GM06990 (cell line): ENCODE data around the gene CMTM7.
A peak's percentile ranks its signal among the peaks of the same experiment; 100 is the strongest.
"Not testable (repeated sequence)": the region's sequence is repeated elsewhere in the genome, so short reads cannot be mapped to it uniquely, and the experiment has no call there.

Experiments
- DNase-seq: peaks from one replicate; pipeline ENCODE4 v3.0.0-alpha.2; 2011; ENCODE audit not compliant: insufficient read length; ENCODE audit errors: extremely low read depth
- H3K27me3 ChIP-seq: replicated peaks from 2 replicates; pipeline ENCODE4 v1.6.0; 2011; ENCODE audit warnings: low read length; ENCODE audit not compliant: control insufficient read depth, insufficient read depth
- H3K36me3 ChIP-seq: 2 replicates; pipeline ENCODE4 v1.5.1; 2011; ENCODE audit warnings: low read length; ENCODE audit not compliant: control insufficient read depth, insufficient read depth
- H3K4me3 ChIP-seq: replicated peaks from 2 replicates; pipeline ENCODE4 v1.5.1; 2011; ENCODE audit warnings: low read depth, mild to moderate bottlenecking, control low read depth, low read length
- TF ChIP-seq, protein P1 (sequence below): IDR thresholded peaks from 2 replicates; pipeline ENCODE4 v1.5.1; 2011; ENCODE audit warnings: low read length, control low read depth, mild to moderate bottlenecking, inconsistent platforms; ENCODE audit not compliant: insufficient read depth, poor library complexity, severe bottlenecking

Gene CMTM7

DNA sequence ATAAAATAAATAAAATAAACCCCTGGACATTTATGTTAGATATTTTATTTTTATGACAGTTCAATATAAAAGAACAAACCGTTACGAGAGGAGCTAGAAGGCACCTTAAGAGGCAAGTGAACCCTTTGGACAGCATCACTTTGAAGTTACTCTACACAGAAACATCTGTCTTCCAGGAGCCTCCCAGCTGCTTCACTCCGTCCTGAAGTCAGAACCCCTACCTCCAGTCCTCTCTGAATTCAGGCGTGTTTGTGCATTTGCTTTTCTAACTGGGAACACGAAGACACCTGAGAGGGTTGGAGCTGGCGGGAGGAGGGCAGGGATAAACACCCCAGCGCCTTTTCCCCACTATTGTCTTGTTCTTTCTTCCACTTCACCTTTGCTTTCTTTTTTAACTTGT, 46.2 kb downstream of the CMTM7 start:
- no peak overlapping the region for H3K4me3 ChIP-seq
- no peaks in the 10 kb centered on the region for H3K27me3 ChIP-seq
- no peak for DNase-seq
- TF ChIP-seq, protein P1, sequence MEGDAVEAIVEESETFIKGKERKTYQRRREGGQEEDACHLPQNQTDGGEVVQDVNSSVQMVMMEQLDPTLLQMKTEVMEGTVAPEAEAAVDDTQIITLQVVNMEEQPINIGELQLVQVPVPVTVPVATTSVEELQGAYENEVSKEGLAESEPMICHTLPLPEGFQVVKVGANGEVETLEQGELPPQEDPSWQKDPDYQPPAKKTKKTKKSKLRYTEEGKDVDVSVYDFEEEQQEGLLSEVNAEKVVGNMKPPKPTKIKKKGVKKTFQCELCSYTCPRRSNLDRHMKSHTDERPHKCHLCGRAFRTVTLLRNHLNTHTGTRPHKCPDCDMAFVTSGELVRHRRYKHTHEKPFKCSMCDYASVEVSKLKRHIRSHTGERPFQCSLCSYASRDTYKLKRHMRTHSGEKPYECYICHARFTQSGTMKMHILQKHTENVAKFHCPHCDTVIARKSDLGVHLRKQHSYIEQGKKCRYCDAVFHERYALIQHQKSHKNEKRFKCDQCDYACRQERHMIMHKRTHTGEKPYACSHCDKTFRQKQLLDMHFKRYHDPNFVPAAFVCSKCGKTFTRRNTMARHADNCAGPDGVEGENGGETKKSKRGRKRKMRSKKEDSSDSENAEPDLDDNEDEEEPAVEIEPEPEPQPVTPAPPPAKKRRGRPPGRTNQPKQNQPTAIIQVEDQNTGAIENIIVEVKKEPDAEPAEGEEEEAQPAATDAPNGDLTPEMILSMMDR: no peak
- no peaks in the 10 kb centered on the region for H3K36me3 ChIP-seq

DNA sequence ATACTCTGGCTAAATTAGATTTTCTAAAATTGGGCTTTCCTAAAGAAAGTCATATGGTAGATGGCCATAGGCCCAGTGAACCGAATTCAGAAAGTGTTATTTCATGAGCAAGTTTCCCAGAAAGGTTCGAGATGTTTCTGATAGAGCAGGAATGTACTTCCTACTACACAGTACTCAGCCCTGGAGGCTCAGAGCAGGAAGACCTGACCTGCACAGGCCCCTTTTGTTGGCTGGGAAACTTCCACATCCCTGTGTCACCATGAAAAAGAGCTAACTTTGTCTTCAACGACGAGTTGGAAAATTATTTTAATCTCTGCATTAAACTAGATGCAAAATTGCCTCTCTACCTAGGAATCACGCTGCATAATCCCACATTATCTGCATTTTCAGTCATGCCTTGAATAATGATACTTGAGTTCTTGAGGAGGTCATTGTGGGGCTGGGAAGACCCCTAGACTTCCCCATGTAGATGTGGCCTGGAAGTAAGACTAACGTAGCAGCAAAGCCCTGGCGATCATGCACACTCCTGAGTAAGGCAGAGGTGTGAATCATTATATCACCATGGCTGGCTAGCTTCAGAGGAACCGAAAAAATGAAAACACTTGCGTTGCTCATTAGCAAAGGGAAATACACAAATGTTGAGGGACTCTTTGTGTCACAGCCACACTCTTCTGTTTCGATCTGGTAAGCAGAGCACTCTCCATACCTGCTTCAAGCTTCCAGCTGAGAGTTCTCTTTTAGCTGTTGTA, 47.1 kb downstream of the CMTM7 start:
- no peaks in the 10 kb centered on the region for H3K36me3 ChIP-seq
- no peak overlapping the region for H3K4me3 ChIP-seq
- TF ChIP-seq, protein P1: no peak
- DNase-seq: peak; percentile 70
- H3K27me3 ChIP-seq: no peaks in the 10 kb centered on the region

GRCh38 chr3:32439421-32439820, 47.8 kb downstream of the CMTM7 start:
- not testable (repeated sequence) for H3K4me3 ChIP-seq, DNase-seq, H3K27me3 ChIP-seq, H3K36me3 ChIP-seq

DNA sequence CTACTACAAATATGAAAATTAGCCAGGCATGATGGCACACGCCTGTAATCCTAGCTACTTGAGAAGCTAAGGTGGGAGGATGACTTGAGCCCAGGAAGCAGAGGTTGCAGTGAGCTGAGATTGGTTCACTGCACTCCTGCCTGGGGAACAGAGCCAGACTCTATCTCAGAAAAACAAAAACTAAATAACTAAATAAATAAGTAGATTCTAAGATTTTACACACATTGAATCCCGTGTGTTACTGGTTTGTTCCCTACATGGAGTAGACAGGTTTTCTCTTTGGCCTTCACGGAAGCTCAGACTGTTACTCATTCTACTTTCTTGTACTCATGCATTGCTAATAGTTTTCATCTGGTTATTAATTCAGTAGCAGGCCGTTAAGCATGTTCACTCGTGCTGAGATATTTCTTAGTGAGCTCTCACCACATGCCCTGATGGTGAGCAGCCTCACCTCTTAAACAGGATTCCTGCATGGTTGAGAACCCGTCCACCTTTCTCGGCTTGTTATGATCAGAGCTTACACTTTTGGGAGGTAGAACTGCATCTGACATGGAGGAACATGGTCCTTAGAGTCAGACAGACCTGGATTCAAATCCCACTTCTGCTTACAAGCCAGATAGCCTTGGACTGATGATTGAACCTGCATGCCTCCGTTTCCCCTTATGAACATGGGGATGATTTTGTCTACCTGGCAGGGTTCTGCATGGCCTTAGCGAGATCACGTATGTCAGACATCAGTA, 49.1 kb downstream of the CMTM7 start:
- H3K36me3 ChIP-seq: no peaks in the 10 kb centered on the region
- TF ChIP-seq, protein P1: no peak
- no peak for DNase-seq
- no peak overlapping the region for H3K4me3 ChIP-seq
- H3K27me3 ChIP-seq: no peaks in the 10 kb centered on the region

GRCh38 chr3:32442766-32443165, 51.1 kb downstream of the CMTM7 start:
- no peak for DNase-seq
- Histone ChIP-seq H3K4me3 (no peak overlapping the region), H3K27me3 (no peaks in the 10 kb centered on the region), H3K36me3 (no peaks in the 10 kb centered on the region)
- TF ChIP-seq, protein P1: no peak

- TF ChIP-seq, protein P1: no peak
- no peaks in the 10 kb centered on the region for H3K27me3 ChIP-seq
- no peaks in the 10 kb centered on the region for H3K36me3 ChIP-seq
- no peak overlapping the region for H3K4me3 ChIP-seq
- no peak for DNase-seq
Observed at GRCh38 chr3:32443478-32443877, 51.8 kb downstream of the CMTM7 start.
